ENCODE data around the gene GMDS.
A peak's percentile ranks its signal among the peaks of the same experiment; 100 is the strongest.

Gene GMDS

DNA sequence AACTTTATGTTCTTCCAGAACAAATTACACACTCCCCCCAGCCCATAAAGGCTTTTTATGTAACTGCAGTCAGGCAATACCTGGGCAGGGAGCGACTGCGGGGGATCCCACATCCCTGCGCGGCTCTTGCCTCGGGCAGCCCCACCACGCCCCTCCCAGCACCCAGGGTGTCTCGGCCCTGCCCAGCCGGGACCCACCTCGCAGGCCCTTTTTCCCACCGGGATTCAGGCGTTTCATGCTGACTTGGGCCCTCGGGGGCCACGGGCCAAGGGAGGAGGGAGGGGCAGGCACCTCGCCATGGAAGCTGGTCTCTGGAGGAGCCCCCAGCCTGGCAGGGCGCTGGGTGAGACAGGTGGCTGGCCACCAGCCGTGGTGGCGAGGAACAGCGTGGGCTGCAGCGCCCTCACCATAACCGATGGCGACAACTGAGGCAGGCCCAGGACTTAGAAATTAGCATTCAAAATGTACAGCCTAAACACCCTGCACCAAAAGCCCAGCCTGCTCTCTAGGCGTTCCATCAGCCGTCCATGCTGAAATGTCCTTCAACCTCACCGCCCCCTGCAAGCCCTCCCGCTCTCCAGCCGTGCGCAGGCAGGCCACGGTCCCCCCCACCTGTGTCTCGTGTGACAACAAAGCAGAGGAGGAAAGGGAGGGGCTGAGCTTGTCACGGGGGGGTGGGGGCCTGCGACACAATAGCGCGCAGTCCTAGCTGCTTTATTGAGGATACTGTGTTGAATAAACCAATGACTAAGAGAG is 650.8 kb downstream of the GMDS start:
- Histone ChIP-seq H3K36me3 (ENCODE audit: insufficient read depth, low read length) (no peaks in the 10 kb centered on the region), H3K9me3 (ENCODE audit: insufficient read depth, low read depth, low read length) (no peaks in the 10 kb centered on the region), H2AFZ (ENCODE audit: low read length) (peak overlapping the region; percentile 93), H4K20me1 (ENCODE audit: insufficient read depth, low read length, poor library complexity, severe bottlenecking) (no peaks in the 10 kb centered on the region), H3K9me2 (replicated peaks; ENCODE audit: low read depth, low read length) (no peaks in the 10 kb centered on the region), H3K27me3 (ENCODE audit: insufficient read depth, low read length, poor library complexity, severe bottlenecking) (no peaks in the 10 kb centered on the region), H3K79me2 (ENCODE audit: insufficient read depth, low read length) (no peaks in the 10 kb centered on the region), H3K4me3 (ENCODE audit: low read length, poor library complexity, severe bottlenecking) (peak overlapping the region; percentile 77), H3K4me2 (ENCODE audit: low read depth, low read length, poor library complexity, severe bottlenecking) (peak overlapping the region; percentile 95), H3K4me1 (ENCODE audit: insufficient read depth, low read length, poor library complexity, severe bottlenecking) (peaks cover 21% of the 10 kb centered on the region), H3F3A (ENCODE audit: low read depth) (no peaks in the 10 kb centered on the region), H3K9ac (ENCODE audit: low read depth, low read length, poor library complexity, severe bottlenecking) (peak overlapping the region; percentile 51)
- TF ChIP-seq EZH2phosphoT487 (IDR thresholded peaks at IDR 0.05; ENCODE audit: borderline replicate concordance) = no peak

DNA sequence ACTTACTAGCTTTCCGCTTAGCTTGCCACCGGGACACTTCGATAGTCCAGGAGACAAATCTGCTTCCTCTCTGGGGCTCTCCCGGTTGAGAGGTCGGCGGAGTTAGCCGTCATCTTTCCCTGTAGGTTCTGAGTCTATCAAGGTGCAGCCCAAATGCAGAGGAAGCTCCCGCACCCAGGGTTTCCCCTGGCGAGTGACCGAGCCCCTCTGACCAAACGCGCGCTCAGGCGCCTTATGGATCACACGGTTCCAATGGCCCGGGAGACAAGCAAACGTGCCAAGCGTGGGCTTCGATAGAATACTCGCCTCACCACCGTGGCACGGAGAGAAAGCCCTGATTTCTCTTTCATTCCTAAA is 651.5 kb downstream of the GMDS start:
- Histone ChIP-seq H3K79me2 (ENCODE audit: insufficient read depth, low read length) (no peaks in the 10 kb centered on the region), H3K4me3 (ENCODE audit: low read length, poor library complexity, severe bottlenecking) (no peak overlapping the region), H3K4me2 (ENCODE audit: low read depth, low read length, poor library complexity, severe bottlenecking) (no peak overlapping the region), H2AFZ (ENCODE audit: low read length) (no peak overlapping the region), H3K27me3 (ENCODE audit: insufficient read depth, low read length, poor library complexity, severe bottlenecking) (no peaks in the 10 kb centered on the region), H4K20me1 (ENCODE audit: insufficient read depth, low read length, poor library complexity, severe bottlenecking) (no peaks in the 10 kb centered on the region), H3K4me1 (ENCODE audit: insufficient read depth, low read length, poor library complexity, severe bottlenecking) (peaks cover 21% of the 10 kb centered on the region), H3K9ac (ENCODE audit: low read depth, low read length, poor library complexity, severe bottlenecking) (no peak overlapping the region), H3K9me3 (ENCODE audit: insufficient read depth, low read depth, low read length) (no peaks in the 10 kb centered on the region), H3K9me2 (replicated peaks; ENCODE audit: low read depth, low read length) (no peaks in the 10 kb centered on the region), H3K36me3 (ENCODE audit: insufficient read depth, low read length) (no peaks in the 10 kb centered on the region), H3F3A (ENCODE audit: low read depth) (no peaks in the 10 kb centered on the region)
- TF ChIP-seq EZH2phosphoT487 (IDR thresholded peaks at IDR 0.05; ENCODE audit: borderline replicate concordance) = no peak
- TF ChIP-seq, protein P1, sequence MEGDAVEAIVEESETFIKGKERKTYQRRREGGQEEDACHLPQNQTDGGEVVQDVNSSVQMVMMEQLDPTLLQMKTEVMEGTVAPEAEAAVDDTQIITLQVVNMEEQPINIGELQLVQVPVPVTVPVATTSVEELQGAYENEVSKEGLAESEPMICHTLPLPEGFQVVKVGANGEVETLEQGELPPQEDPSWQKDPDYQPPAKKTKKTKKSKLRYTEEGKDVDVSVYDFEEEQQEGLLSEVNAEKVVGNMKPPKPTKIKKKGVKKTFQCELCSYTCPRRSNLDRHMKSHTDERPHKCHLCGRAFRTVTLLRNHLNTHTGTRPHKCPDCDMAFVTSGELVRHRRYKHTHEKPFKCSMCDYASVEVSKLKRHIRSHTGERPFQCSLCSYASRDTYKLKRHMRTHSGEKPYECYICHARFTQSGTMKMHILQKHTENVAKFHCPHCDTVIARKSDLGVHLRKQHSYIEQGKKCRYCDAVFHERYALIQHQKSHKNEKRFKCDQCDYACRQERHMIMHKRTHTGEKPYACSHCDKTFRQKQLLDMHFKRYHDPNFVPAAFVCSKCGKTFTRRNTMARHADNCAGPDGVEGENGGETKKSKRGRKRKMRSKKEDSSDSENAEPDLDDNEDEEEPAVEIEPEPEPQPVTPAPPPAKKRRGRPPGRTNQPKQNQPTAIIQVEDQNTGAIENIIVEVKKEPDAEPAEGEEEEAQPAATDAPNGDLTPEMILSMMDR (conservative IDR thresholded peaks at IDR 0.05; ENCODE audit: low read length) = no peak

DNA sequence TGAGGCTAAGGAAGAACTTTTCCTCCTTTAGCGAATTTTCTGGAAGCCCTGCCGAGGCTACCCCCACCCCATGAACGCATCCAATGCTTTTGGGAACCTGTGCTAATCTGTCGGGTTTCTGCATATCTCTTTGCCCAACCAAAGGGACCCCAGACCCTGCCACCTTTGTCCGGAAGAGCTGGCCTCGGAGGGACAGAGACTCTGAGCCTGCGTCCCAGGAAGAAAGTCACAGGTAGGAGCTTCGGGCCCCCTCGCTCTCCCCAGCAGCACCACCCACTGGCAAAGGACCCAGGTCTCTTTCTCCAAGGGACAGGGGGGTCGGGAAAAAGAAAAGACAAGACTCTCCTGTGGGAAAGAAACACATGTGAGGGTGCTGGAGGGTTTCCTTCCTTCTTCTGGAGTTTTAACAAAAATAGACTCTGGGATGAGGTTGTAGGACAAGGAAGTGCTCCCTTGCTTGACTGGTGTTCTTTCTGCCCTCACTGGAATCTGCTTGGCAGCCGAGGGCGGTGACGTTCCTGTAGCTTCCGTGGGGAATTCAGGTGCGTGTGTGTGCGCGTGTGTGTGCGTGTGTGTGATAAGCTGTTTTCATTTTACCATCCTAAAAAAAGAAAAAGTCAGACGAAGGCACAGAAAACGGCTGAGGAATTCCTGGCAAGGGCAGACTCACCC is 652.0 kb downstream of the GMDS start:
- Histone ChIP-seq H3K9ac (ENCODE audit: low read depth, low read length, poor library complexity, severe bottlenecking) (no peak overlapping the region), H3K4me3 (ENCODE audit: low read length, poor library complexity, severe bottlenecking) (no peak overlapping the region), H3K9me2 (replicated peaks; ENCODE audit: low read depth, low read length) (no peaks in the 10 kb centered on the region), H3F3A (ENCODE audit: low read depth) (no peaks in the 10 kb centered on the region), H4K20me1 (ENCODE audit: insufficient read depth, low read length, poor library complexity, severe bottlenecking) (no peaks in the 10 kb centered on the region), H2AFZ (ENCODE audit: low read length) (no peak overlapping the region), H3K79me2 (ENCODE audit: insufficient read depth, low read length) (no peaks in the 10 kb centered on the region), H3K4me1 (ENCODE audit: insufficient read depth, low read length, poor library complexity, severe bottlenecking) (peaks cover 21% of the 10 kb centered on the region), H3K27me3 (ENCODE audit: insufficient read depth, low read length, poor library complexity, severe bottlenecking) (no peaks in the 10 kb centered on the region), H3K36me3 (ENCODE audit: insufficient read depth, low read length) (no peaks in the 10 kb centered on the region), H3K4me2 (ENCODE audit: low read depth, low read length, poor library complexity, severe bottlenecking) (no peak overlapping the region), H3K9me3 (ENCODE audit: insufficient read depth, low read depth, low read length) (no peaks in the 10 kb centered on the region)
- TF ChIP-seq EZH2phosphoT487 (IDR thresholded peaks at IDR 0.05; ENCODE audit: borderline replicate concordance) = no peak
- TF ChIP-seq, protein P1 (conservative IDR thresholded peaks at IDR 0.05; ENCODE audit: low read length) = no peak

All from Loucy (cell line).